ENCODE results near the gene USHBP1. TPM values are rescaled to one million over a fixed set of nuclear protein-coding genes. Genes with fewer than 3 reads are reported as not detected.
A peak's percentile ranks its signal among the peaks of the same experiment; 100 is the strongest.

USHBP1 gene
- total RNA-seq, 1 experiment from 2014 or later = 0.26 TPM

- CTCF ChIA-PET = no interaction called here
- intact Hi-C loops (cut with micrococcal nuclease; ENCODE audit: unreplicated experiment) = no loop called here
- H3K9me3 Mint-ChIP-seq (ENCODE audit: low read depth, unreplicated experiment) = no peaks in the 10 kb centered on the region
- BruUV-seq (replicated peaks) = no TSS peak
- H3K4me1 Mint-ChIP-seq (ENCODE audit: low read depth, unreplicated experiment) = peaks cover 22% of the 10 kb centered on the region
- TF ChIP-seq CTCF (IDR thresholded peaks at IDR 0.05; ENCODE audit: unreplicated experiment) = no peak
- peaks cover 58% of the 10 kb centered on the region for H3K36me3 Mint-ChIP-seq (ENCODE audit: insufficient read depth, unreplicated experiment)
- H3K27ac Mint-ChIP-seq (ENCODE audit: unreplicated experiment) = peak overlapping the region; percentile 95
- peak overlapping the region; percentile 99 for H3K4me3 Mint-ChIP-seq (ENCODE audit: low read depth, unreplicated experiment)
- no peaks in the 10 kb centered on the region for H3K27me3 Mint-ChIP-seq (ENCODE audit: unreplicated experiment)
- peak; percentile 20 for DNase-seq
Observed at GRCh38 chr19:17309965-17310461, 45.5 kb upstream of the USHBP1 start.

GRCh38 chr19:17309198-17309964, 44.8 kb upstream of the USHBP1 start, which contains the start of gene DDA1:
DDA1 (plus strand) TSS chr19:17309563; CDS start chr19:17309655, 92 bp downstream.
- Mint-ChIP-seq H3K4me3 (ENCODE audit: low read depth, unreplicated experiment) (peak within 1 kb of the TSS; percentile 99), H3K27me3 (ENCODE audit: unreplicated experiment) (no peaks in the 10 kb centered on the region), H3K4me1 (ENCODE audit: low read depth, unreplicated experiment) (peaks cover 27% of the 10 kb centered on the region), H3K36me3 (ENCODE audit: insufficient read depth, unreplicated experiment) (peaks cover 61% of the 10 kb centered on the region), H3K9me3 (ENCODE audit: low read depth, unreplicated experiment) (no peaks in the 10 kb centered on the region), H3K27ac (ENCODE audit: unreplicated experiment) (peak within 1 kb of the TSS; percentile 95)
- DNase-seq = peak; percentile 96
- no peak for TF ChIP-seq CTCF (IDR thresholded peaks at IDR 0.05; ENCODE audit: unreplicated experiment)
- CTCF ChIA-PET = interaction anchor here (0.6 to 0.8 kb wide), 4 partner anchors 8 to 692 kb away, joined by 3 to 7 read pairs (median 3); no protein-coding TSS in a partner anchor
- intact Hi-C loops (cut with micrococcal nuclease; ENCODE audit: unreplicated experiment) = no loop called here
- TSS peak; percentile 64 for BruUV-seq (replicated peaks)

GRCh38 chr19:17307876-17308377, 43.4 kb upstream of the USHBP1 start:
- Mint-ChIP-seq H3K4me1 (ENCODE audit: low read depth, unreplicated experiment) (peaks cover 27% of the 10 kb centered on the region), H3K27ac (ENCODE audit: unreplicated experiment) (no peak overlapping the region), H3K27me3 (ENCODE audit: unreplicated experiment) (no peaks in the 10 kb centered on the region), H3K9me3 (ENCODE audit: low read depth, unreplicated experiment) (no peaks in the 10 kb centered on the region), H3K4me3 (ENCODE audit: low read depth, unreplicated experiment) (peak overlapping the region; percentile 5), H3K36me3 (ENCODE audit: insufficient read depth, unreplicated experiment) (peaks cover 52% of the 10 kb centered on the region)
- no TSS peak for BruUV-seq (replicated peaks)
- CTCF ChIA-PET = no interaction called here
- TF ChIP-seq CTCF (IDR thresholded peaks at IDR 0.05; ENCODE audit: unreplicated experiment) = no peak
- intact Hi-C loops (cut with micrococcal nuclease; ENCODE audit: unreplicated experiment) = no loop called here
- DNase-seq = no peak

- CTCF ChIA-PET = no interaction called here
- peaks cover 20% of the 10 kb centered on the region for H3K4me1 Mint-ChIP-seq (ENCODE audit: low read depth, unreplicated experiment)
- no peak for DNase-seq
- no peak for TF ChIP-seq CTCF (IDR thresholded peaks at IDR 0.05; ENCODE audit: unreplicated experiment)
- peak overlapping the region; percentile 72 for H3K4me3 Mint-ChIP-seq (ENCODE audit: low read depth, unreplicated experiment)
- H3K27me3 Mint-ChIP-seq (ENCODE audit: unreplicated experiment) = no peaks in the 10 kb centered on the region
- intact Hi-C loops (cut with micrococcal nuclease; ENCODE audit: unreplicated experiment) = no loop called here
- BruUV-seq (replicated peaks) = no TSS peak
- H3K27ac Mint-ChIP-seq (ENCODE audit: unreplicated experiment) = no peak overlapping the region
- peaks cover 45% of the 10 kb centered on the region for H3K36me3 Mint-ChIP-seq (ENCODE audit: insufficient read depth, unreplicated experiment)
- no peaks in the 10 kb centered on the region for H3K9me3 Mint-ChIP-seq (ENCODE audit: low read depth, unreplicated experiment)
Observed at GRCh38 chr19:17306285-17306714, 41.8 kb upstream of the USHBP1 start.
